ENCODE measurements around the gene EEIG1.
"Not testable (repeated sequence)": the region's sequence is repeated elsewhere in the genome, so short reads cannot be mapped to it uniquely, and the experiment has no call there.

The EEIG1 gene

DNA sequence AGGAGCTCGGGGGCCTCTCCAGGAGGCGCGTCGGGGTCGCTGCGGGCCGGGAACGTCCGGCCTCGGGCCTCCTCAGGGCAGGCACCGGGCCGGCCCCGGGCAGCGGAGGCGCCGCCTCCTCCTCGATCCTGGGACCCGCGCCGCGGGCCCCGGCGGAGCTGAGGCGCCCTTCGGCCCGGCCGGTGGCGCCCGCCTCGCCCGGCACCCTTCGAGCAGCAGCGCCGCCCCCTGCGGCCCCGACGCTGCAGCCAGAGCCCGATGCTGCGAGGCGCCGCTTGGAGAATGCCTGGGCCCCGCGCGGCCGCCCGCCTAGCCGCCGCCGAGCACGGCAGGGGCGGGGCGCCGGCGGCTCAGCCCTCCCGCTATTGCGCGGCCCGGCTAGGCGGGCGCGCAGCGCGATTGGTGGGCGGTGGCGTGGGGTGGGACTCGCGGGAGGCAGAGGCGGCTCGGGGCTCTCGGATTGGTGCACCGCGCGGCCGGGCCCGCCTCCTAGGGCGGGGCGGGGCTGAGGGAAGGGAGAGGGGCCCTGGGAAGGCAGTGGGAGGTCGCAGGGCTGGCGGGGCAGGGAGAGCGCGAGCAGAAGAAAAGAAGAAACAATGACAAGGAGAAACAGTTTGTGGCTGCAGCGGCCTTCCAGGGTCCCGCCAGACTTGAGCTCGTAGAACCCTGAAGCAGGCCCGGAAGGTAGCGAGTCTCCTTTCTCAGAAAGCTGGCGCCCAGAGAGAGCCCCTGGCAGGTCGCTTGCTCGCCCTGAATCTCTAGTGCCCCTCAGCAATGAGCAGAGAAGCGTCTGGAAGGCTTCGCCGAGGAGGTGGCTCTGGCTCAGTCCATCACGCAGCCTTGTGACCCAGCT, at the start of gene EEIG1:
EEIG1 (minus strand) TSS at position 284 of the 853 bp plus-strand sequence. CDS start 852 bp downstream, outside the sequence.
- DNase-seq: peak; percentile 90

DNA sequence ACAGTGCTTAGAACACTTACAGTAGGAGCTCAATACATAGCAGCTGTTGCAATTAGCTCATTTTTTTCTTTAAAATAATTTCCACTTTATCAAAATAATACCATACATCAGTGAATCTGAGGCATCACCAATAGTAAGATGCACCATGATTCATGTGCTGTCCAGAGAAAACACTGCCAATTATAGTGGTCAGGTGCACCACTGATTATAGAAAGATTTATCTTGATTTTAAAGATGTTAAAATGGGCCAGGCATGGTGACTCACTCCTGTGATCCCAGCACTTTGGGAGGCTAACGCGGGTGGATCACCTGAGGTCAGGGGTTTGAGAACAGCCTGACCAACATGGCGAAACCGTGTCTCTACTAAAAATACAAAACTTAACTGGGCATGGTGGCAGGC, 46.9 kb upstream of the EEIG1 start:
- no peak for DNase-seq

DNA sequence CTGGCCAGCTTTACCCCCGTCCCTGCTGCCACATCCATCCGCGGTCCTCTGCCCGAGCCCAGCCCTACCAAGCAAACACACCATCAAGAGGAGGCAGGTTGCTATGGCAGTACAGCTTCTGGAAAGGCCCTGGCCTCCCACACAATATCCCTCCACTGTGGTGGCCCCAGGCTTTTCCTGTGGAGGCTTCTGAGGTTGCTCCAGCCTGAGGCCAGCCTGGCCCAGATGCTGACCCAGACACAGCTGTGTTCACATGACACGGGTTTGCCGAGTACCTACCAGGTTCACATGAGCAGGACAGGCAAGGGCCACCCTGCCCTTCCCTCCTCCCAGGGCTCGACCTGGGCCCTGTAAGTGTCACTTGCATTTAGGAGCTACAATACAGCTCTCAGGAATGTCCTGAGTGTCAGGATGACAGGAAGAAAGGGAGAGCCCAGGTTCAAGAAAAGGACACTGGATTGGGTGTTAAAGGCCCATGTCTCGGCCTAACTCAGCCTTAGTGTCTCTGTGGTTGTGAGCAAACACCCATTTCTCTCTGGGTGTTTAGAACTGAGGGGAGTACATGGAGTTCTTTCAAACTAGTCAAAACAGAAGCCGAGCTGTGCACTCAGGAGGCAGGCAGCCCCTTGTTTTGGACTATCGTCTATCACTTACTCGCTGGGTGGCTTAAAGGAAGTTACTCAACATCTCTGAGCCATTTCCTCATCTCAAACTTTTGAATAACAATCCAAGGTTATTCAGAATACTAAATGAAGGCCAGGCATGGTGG, 46.2 kb upstream of the EEIG1 start:
- no peak for DNase-seq

DNA sequence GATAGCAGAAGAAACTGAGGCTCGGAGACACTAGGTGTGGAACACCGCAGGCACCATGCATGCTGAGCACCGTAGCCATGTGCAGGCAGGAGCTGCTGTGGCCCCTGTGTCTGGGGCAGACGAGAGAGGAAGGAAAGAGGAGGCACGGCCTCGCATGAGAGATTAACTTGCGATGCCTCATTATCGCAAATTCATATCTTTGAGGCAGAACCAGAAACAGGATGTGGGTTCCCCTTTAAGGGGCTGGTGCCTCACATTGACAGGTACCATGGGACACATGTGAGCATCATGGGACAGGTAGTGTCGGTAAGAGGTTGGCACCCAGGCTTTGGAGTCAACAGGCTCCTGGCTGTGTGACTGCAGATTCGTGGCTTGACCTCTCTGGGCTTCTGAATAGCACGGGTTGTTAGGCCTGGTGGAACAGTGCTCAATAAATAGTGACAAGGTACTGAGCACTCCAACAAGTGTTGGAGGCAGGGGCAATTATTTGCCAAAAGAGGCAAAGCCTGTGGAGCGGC, 45.5 kb upstream of the EEIG1 start:
- DNase-seq: peak; percentile 39

DNA sequence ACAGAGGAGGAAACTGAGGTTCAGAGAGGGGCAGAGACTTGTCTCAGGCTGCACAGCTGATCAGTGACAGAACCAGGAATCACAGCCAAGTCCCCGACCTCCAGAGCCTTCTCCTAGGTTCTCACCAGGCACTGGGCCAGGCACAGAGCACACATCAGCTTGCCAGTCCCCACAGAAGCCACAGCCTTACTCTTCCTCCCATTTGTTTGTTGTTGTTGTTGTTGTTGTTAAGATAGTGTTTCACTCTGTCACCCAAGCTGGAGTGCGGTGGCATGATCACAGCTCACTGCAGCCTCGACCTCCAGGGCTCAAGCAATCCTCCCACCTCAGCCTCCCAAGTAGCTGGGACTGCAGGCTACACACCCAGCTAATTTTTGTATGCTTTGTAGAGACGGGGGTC, 44.9 kb upstream of the EEIG1 start:
- no peak for DNase-seq

DNA sequence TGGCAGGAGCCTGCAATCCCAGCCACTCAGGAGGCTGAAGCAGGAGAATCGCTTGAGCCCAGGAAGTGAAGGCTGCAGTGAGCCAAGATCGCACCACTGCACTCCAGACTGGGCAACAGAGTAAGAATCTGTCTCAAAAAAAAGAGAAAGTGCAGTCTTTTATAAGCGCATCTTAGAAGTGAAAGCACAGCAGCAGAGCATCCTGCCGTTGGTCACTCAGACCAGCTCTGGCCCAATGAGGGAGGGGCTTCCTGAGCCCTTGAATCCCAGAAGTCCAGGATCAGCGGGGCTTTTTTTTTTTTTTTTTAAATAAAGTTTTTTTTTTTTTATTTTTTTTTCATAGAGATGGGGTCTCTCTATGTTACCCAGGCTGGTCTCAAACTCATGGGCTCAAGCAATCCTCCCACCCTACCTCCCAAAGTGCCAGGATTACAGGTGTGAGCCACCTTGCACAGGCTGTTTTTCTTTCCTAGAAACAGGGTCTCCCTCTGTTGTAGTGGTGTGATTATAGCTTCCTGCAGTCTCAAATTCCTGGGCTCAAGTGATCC, 44.0 kb upstream of the EEIG1 start:
- no peak for DNase-seq

DNA sequence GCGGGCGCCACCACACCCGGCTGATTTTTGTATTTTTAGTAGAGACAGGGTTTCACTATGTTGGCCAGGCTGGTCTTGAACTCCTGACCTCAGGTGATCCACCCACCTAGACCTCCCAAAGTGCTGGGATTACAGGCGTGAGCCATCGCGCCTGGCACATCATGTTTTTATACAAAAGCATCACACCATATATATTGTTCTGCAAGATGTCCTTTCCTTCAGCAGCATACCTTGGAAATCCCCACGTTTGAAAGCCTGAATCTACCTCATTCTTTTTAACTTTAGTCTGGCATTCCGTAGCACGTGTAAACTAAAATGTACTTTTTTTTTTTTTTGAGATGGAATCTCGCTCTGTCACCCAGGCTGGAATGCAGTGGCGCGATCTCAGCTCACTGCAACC, 42.9 kb upstream of the EEIG1 start:
- DNase-seq: not testable (repeated sequence)

DNA sequence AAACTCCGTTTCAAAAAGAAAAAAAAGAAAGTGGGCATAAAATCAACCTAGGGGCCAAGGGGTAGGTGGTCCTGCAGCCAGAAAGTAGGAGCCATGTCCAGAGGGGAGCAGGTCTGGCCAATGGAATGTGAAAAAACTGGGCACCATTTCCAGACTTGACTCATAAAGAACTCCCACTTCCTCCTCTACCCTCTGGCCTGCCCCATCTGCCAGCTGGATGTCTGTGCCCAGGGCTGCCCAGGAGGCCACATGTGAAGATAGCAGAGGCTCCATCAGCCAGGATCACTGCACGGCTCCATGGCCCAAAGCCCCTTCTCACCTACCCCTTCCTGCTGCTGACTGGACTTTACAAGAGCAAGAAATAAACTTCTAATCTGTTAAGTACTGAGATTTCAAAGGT, 42.1 kb upstream of the EEIG1 start:
- DNase-seq: no peak

DNA sequence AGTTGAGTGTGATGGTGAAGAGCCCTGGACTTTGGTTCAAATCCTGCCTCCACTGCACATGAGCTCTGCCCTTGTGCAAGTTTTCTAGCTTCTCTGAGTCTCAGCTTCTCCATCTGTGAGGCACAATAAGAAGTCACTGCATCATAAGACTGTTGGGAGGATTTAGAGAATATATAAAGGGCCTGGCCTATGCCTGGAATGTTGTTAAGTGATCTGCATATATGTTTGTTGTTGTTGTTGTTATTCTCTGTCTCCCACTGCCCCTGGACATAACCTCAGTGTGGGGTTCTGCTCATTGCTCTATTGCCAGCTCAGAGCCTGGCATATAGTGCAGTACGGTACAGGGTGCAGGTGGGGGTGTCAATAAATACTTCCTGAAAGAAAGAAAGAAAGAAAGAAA, 40.3 kb upstream of the EEIG1 start:
- no peak for DNase-seq

DNA sequence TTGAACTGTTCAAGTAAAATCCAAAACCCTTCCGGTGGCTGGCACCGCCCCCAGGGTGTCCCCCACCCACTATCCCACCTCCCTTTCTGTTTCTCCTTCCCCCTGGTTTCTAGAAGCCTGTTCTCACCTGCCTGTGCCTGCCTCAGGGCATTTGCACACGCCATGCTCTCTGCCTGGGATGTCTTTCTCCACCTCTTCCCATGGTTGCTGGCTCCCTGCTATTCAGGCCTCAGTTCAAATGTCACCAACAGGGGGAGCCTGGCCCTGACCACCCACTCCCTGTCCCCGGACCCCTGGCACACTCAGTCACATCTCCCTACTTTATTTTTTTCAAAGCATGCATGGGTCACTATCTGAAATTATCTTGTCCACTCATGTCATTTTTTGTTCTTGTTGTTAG, 39.9 kb upstream of the EEIG1 start:
- no peak for DNase-seq

DNA sequence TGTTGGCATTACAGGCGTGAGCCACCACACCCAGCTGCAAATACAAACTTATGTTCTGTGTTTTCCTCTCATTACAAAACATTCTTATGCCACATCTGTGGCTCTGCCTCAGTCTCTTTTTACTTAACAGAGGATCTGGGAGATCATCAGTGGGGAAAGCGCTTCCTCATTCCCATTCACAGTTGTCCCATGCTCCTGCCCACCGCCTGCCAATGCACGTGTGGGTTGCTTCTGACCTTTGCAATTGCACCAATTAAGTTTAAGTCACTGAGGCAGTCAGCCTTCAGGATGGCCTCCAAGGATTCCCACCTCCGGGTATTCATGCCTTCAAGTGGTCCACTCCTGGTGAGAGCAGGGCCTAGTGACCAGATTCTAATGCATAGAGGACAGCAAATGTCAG, 34.9 kb upstream of the EEIG1 start:
- no peak for DNase-seq

DNA sequence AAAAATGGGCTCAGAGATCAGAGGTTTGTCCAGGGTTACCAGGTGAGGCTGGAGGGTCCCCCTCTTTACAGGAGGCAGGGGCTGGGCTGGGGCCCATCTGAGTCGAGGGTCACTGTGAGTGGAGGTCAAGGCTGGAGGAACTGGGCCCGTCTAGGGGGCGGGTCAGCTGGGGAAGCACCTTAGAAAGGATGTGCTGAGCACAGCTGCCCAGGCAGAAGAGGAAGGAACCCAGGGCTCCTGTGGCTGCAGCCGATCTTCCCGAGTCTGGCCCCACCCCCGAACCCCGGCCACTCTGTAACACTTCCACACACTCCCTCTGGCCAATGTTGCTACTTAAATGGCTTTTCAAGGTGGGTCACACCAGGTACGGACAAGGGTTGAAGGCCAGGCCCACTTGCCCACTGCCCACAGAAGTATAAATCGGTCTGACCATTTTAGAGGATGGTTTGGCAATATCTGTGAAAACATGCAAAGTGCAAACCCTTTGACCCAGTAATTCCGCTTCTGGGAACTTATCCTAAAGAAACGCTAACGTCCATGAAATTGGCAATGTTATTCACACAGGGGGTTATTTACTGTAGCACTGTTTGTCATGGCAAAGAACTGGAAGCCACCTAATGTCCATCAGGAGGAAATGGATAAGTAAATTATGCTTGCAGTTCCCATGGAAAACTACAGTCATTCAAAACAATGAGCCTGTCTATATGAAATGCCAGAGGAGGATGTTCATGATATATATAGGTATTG, 30.5 kb upstream of the EEIG1 start:
- DNase-seq: no peak

DNA sequence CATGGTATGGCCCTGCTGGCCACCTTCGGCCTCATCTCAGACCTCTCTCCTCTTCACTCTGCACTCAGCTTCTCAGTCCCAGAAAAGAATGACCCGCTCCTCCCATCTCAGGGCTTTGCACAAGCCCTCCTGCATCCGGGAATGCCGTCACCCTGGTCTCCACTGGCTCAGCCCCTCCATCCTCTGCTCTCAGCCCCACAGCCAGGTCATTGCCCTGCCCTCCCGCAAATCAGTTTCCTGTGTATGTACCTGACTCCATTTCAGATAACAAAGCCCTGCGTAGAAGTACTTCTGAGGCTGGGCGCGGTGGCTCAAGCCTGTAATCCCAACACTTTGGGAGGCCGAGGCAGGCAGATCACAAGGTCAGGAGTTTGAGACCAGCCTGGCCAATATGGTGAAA, 28.9 kb upstream of the EEIG1 start:
- DNase-seq: no peak

DNA sequence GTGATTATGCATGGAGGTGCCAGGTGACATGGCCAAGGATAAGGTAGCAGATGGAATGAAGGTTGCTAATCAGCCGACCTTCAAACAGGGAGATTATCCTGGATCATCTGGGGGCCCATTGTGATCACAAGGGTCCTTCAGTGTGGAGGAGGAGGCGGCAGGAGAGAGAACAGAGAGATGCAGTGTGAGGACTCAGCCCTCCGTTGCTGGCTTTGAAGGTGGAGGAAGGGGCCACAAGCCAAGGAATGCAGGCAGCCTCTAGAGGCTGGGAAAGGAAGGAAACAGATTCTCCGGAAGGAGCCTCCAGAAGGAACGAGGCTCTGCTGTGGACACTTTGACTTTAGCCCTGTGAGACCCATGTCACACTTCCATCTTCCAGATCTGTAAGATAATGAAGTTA, 27.4 kb upstream of the EEIG1 start:
- no peak for DNase-seq

DNA sequence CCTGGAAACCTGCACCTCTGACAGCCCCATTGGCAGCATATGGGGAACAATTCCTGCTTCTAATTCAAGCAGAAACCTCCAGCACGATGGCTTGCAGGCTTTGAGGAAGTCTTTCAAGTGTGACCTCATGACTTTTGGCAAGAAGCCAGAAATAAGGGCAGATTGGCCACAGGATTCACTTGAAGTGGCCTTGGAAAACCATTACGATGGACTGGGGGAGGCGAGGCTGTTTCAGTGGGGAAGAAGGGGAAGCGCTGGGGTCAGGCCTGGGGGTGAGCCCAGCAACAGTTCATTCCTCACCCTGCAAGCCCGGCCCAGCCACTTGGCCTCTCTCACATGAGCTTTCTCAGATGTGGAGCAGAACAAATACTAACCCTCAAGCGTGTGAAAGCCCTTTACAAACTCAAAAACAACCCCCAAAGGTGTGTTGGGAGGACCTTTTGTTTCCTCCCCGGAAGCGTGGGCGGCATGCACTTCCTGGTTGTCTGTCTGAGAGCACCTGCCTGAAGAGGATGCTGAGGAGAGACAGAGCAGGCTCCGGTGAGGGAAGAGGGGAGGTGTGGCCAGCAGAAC, 26.9 kb upstream of the EEIG1 start:
- peak; percentile 74 for DNase-seq

DNA sequence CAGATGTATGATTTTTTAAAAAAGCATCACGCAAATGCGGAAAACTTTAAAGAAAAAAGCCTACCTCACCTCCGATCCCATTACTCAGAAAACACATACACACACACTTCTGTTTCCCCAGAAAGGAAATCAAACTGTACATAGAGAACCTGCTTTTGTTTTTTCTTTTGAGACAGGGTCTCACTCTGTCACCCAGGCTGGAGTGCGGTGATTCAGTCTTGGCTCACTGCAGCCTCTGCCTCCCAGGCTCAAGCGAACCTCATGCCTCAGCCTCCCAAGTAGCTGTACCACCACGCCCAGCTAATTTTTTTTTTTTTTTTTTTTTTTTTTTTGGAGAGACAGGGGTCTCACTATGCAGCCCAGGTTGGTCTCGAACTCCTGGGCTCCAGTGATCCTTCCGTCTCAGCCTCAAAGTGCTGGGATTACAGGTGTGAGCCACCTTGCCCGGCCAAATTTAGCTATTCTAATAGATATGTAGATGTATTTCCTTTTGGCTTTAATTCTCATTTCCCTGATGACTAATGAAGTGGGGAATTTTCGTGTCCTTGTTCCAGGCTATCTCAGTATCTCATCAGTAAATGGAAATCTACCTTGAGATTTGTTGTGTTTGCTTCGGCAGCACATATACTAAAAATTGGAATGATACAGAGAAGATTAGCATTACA, 25.7 kb upstream of the EEIG1 start:
- no peak for DNase-seq

DNA sequence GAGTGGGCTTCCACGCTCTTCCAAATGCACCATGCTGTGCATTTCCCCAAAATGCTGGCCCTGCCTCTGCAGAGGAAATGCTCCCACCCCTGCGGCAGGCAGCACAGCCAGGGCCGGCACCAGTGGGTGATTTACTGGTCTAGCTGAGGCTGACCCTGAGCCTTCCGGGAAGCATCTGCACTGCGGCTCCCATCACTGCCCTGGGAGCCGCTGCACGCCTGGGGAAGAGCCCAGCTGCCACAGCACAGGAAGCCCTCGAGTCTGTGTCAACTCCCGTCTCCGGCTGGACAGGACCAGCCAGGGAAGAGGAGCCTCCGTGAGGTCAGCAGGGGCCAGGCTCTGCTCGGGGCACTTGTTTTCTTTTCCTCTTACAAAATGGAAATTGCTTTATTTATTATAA, 25.1 kb upstream of the EEIG1 start:
- DNase-seq: no peak

DNA sequence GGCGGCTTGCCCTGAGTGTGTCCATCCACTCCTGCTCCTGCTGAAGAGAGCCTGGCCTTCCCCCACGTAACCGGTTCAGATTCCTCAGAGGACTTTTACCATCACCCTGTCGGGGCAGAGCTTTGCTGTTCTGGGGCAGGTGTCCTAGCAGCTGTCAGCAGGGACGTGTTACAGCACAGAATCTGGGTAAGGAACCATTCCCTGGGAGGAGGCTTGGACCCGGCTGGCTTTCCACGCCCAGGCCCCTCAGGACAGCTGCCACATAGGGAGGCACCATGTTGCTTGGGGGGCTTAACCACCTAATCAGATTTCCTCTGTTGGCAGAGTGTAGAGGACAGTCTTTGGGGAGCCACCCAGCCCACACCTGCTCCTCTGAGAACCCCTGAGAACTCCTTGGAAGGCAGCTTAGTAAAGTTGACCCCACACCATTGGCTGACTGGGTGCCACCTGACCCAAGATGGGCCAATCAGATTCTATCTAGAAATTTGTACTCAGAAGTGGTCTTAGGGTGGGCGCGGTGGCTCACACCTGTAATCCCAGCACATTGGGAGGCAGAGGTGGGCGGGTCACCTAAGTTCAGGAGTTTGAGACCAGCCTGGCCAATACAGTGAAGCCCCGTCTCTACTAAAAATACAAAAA, 23.3 kb upstream of the EEIG1 start:
- no peak for DNase-seq

DNA sequence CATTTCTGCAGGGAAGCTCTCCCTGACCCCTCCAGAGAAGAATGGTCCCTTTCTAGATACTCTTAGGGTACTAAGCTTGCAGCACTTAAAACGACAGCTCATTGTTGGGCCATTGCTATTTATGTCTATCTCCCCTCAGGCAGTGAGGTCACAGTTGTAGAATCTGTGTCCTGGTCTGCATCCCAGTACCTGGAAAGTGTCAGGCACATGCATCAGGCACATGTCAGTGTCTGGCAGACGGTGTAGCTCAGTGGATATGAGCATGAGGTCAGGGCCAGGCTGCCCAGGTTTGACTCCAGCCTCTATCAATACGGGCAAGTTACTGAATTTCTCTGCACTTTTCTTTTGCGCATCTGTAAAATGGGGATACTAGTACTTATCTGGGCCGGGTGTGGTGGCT, 22.2 kb upstream of the EEIG1 start:
- DNase-seq: no peak

DNA sequence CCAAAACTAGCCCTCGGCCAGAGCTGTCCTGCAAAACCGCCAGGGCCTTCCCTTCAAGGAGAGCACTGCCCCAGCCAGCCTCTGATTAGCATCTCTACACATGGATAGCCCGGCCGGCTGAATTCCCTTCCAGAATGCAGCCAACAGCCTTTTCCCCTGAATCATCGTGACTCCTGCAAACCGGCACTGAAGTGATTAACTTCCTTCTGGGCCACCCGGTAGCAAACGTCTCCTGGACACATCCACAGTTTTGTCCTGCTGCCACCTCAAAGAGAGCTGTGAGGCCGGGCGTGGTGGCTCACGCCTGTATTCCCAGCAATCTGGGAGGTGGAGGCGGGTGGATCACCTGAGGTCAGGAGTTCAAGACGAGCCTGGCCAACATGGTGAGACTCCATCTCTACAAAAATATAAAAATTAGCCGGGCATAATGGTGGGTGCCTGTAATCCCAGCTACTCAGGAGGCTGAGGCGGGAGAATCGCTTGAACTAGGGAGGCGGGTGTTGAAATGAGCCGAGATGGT, 21.1 kb upstream of the EEIG1 start:
- no peak for DNase-seq

DNA sequence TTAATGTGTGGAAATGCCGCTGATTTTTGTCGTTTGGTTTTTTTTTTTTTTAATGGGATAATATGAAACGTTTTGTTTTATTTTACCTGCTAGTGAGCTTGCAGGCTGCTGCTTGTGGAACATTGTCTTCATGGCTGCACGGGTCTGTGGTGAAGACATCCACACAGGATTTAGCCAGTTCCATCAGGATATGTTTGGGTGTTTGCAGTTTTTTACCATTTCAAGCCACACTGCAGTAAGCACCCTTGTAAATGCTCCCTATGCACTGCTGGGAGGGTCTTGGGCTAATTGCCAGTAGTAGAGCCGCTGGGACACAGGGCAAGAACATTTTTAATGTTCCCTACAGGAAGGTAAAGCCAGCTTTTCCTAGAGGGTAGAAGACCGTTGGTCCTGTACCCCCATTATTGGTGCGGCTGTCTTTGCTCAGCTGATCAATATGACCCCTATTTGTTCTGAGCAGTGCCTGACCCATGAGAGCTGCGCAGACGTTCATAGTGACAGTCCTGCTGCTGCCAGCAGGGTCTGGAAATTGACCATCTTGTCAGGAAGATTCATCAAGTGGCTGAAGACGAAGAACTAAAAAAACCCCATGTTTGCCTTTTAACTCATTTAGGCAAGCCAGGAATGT, 20.5 kb upstream of the EEIG1 start:
- no peak for DNase-seq

Data from hematopoietic multipotent progenitor cell treated with erythropoietin and hydrocortisone succinate and interleukin-3 and kit ligand, for 8 days (in vitro differentiated cells).